ENCODE data around the gene ST3GAL3.

DNA sequence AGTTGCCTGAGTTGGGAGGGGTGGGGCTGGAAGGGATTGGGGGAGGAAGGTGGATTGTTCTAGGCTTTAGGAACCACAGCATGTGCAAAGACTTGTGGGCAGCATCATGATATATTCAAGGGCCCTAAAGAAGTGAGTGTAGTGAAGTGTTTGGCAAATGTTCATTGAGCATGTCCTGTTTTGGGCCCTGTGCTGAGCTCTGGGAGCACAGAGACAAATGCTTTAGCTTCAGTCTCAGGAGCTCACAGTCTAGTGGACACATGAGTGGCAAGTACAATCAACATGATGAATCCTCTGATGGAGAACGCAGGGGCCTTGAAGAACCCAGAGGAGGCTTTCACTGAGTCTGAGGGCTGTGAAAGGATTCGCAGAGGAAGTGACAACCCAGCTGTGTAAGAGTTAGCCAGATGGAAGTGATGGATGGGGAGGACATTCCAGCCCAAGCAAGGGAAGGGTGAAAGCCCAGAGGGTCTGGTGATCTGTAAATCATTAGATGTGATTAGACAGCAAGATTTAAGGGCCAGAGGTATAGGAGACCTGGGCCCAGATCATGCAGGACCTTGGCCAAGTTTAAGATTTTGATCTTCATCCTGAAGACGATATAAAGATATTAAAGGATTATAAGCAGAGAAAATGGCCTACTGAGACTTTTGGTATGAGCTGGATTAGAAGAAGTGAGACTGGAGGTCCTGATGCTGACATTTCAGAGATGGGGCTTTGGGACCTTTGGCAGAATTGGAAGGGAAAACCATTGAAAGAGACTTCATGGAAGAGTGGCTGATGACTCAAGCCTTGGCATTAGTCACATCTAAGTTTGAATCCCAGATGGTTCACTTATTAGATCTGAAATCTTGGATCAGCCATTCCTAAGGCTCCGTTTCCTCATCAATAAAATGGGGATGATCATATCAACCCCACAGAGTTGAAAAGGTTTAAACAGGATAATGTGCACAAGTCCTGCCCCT, 244.0 kb downstream of the ST3GAL3 start:
- TF ChIP-seq CTCF (IDR thresholded peaks at IDR 0.05; ENCODE audit: insufficient read depth, low read depth, low read length) = no peak
- no peak for TF ChIP-seq EZH2 (IDR thresholded peaks at IDR 0.05; ENCODE audit: insufficient read depth, low read length)

All from astrocyte (in vitro differentiated cells and primary cell).